Measurements from ENCODE around the gene USP36.
A peak's percentile ranks its signal among the peaks of the same experiment; 100 is the strongest.

Gene USP36

GRCh38 chr17:78884148-78884825 lies 43.7 kb upstream of the USP36 start:
- DNase-seq (ENCODE audit: low read depth): no peak
- no peak for TF ChIP-seq CTCF (IDR thresholded peaks at IDR 0.05; ENCODE audit: insufficient read depth, low read depth, low read length, missing control alignments)
- no peak overlapping the region for H3K4me3 ChIP-seq (ENCODE audit: low read length)

- peak; percentile 50 for DNase-seq (ENCODE audit: low read depth)
- H3K4me3 ChIP-seq (ENCODE audit: low read length): no peak overlapping the region
- no peak for TF ChIP-seq CTCF (IDR thresholded peaks at IDR 0.05; ENCODE audit: insufficient read depth, low read depth, low read length, missing control alignments)
Observed at GRCh38 chr17:78883533-78884131, 43.0 kb upstream of the USP36 start.

- peak; percentile 62 for DNase-seq (ENCODE audit: low read depth)
- H3K4me3 ChIP-seq (ENCODE audit: low read length): no peak overlapping the region
- TF ChIP-seq CTCF (IDR thresholded peaks at IDR 0.05; ENCODE audit: insufficient read depth, low read depth, low read length, missing control alignments): no peak
Observed at GRCh38 chr17:78883089-78883532, 42.5 kb upstream of the USP36 start.

- H3K4me3 ChIP-seq (ENCODE audit: low read length): no peak overlapping the region
- no peak for DNase-seq (ENCODE audit: low read depth)
- no peak for TF ChIP-seq CTCF (IDR thresholded peaks at IDR 0.05; ENCODE audit: insufficient read depth, low read depth, low read length, missing control alignments)
Observed at GRCh38 chr17:78882540-78883088, 42.0 kb upstream of the USP36 start.

GRCh38 chr17:78879635-78880186 lies 39.1 kb upstream of the USP36 start:
- TF ChIP-seq CTCF (IDR thresholded peaks at IDR 0.05; ENCODE audit: insufficient read depth, low read depth, low read length, missing control alignments): no peak
- DNase-seq (ENCODE audit: low read depth): no peak
- H3K4me3 ChIP-seq (ENCODE audit: low read length): no peak overlapping the region

GRCh38 chr17:78878871-78879527 lies 38.4 kb upstream of the USP36 start:
- DNase-seq (ENCODE audit: low read depth): no peak
- no peak overlapping the region for H3K4me3 ChIP-seq (ENCODE audit: low read length)
- TF ChIP-seq CTCF (IDR thresholded peaks at IDR 0.05; ENCODE audit: insufficient read depth, low read depth, low read length, missing control alignments): no peak
